GM18909 (cell line): ENCODE data around the gene SGSM1.

ENCODE experiments used
- ATAC-seq: cut with Tn5 transposase; IDR thresholded peaks from one replicate; pipeline ENCODE4 v1.9.1; 2021; ENCODE audit warnings: mild to moderate bottlenecking; ENCODE audit not compliant: unreplicated experiment, poor library complexity

Gene SGSM1, protein sequence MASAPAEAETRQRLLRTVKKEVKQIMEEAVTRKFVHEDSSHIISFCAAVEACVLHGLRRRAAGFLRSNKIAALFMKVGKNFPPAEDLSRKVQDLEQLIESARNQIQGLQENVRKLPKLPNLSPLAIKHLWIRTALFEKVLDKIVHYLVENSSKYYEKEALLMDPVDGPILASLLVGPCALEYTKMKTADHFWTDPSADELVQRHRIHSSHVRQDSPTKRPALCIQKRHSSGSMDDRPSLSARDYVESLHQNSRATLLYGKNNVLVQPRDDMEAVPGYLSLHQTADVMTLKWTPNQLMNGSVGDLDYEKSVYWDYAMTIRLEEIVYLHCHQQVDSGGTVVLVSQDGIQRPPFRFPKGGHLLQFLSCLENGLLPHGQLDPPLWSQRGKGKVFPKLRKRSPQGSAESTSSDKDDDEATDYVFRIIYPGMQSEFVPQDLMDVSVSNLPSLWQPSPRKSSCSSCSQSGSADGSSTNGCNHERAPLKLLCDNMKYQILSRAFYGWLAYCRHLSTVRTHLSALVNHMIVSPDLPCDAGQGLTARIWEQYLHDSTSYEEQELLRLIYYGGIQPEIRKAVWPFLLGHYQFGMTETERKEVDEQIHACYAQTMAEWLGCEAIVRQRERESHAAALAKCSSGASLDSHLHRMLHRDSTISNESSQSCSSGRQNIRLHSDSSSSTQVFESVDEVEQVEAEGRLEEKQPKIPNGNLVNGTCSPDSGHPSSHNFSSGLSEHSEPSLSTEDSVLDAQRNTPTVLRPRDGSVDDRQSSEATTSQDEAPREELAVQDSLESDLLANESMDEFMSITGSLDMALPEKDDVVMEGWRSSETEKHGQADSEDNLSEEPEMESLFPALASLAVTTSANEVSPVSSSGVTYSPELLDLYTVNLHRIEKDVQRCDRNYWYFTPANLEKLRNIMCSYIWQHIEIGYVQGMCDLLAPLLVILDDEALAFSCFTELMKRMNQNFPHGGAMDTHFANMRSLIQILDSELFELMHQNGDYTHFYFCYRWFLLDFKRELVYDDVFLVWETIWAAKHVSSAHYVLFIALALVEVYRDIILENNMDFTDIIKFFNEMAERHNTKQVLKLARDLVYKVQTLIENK

GRCh38 chr22:24805790-24806662 is at the start of gene SGSM1:
Gene SGSM1 (plus strand): TSS chr22:24806211. CDS start chr22:24806326, 115 bp downstream.
- ATAC-seq, result no peak

GRCh38 chr22:24758164-24758799 is 47.7 kb upstream of the SGSM1 start:
- ATAC-seq, result no peak

GRCh38 chr22:24759765-24760164 is 46.2 kb upstream of the SGSM1 start:
- ATAC-seq, result no peak

DNA sequence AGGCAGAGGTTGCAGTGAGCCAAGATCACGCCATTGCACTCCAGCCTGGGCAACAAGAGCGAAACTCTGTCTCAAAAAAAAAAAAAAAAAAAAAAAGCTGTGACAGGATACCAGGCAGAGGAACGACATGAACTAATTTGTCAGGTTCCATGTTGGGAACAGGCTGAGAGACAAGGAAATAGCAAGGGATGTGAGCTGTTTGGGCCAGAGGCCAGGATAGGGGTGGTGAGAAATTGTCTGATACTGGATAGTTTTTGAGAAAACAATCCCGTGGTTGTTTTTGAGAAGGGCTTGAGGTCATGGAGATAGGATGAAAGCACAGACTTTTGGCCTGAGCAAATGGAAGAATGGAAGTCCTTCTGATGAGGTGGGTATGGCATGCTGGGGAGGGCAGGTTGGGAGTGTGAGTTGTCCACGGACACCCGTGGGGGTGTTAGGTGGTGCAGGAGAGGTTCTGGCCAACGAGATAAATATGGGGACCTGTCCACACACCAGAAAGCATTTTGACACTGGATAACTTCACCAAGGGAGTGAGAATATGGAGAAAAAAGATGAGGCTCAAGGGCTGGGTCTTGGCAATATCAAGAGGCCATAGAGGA is 45.2 kb upstream of the SGSM1 start:
- ATAC-seq, result no peak

DNA sequence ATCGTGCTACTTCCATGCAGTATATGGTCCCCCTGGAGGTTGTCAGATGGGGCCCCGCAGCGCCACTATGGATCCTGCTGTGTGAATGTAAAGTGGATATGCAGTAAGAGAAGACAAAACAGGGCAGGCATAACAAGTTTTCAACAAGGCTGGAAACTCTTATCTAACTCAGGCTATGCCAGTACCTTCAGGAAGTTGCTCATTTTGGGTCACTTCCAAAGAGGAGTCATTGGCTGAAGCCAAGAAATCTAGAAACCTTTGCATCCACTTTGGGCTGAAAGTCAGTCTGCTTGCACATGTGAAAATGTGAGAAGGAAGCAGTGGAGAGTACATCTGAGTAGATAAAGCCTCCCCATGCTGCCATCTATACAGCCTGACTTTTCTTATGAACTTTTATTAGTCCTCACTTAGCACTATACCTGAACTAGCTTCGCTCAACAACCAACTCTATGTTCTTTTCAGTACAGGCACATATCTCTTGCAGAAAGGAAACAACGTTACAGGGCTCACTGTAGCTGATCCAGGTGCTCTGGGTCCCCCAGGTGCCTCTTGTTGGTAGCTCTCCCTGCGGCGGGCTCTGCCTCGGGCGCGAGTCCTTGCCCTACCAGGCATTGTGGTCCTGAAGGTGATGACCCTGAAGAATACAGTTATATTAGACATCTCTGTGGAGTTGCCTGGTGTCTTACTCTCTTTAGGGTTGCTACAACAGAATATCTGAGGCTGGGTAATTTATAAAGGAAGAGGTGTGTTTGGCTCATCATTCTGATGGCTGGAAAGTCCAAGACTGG is 43.9 kb upstream of the SGSM1 start:
- no peak for ATAC-seq

GRCh38 chr22:24763872-24764485 is 42.0 kb upstream of the SGSM1 start:
- no peak for ATAC-seq

DNA sequence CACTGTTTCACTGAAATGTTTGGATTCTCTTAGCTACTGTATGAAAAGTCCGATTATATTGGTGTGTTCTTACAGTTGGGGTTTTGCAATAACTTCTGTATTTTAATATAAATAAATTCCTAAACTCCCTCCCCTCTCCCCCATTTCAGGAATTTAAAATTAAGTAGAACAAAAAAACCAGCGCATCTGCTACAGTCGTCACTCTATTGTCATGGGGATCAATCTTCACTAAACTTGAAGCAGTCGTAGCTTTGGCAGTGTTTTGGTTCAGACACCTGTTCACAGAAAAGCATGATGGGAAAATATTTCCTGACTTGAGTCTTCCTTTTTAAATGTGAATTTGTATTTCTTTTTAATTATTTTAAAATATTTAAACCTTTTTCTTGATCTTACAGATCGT is 40.8 kb upstream of the SGSM1 start:
- ATAC-seq, result no peak

DNA sequence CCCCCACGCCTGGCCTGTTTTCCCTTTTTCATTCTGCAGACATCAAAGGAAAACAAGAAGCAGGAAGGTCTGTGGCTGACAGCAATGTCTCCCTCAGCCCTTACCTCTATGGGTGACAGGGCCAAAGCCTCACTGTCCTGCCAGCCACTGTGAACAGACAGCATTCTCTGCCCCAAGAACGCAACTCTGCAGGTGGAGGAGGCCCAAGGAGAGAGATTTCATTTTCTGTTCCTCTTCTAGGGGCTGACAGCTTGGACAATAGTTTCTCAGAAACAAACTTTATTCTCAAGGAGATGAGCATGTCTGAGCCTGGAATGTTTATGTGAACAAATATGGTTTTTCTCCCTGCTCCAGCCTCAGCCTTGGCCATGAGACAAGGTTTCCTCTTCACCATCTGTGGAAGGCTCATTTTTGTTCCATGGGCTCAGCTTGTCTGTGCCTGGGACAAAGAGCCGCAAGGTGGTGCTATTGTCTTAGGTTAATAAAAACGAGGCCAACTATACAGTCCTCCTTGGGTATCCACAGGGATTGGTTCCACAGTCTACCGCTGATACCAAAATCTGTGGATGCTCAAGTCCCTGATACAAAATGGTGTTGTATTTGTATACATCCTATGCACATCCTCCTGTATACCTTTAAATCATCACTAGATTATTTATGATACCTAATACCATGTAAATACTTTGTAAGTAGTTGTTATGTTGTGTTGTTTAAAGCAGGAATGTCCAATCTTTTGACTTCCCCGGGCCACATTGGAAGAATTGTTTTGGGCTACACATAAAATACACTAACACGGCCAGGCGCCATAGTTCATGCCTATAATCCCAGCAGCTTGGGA is 37.3 kb upstream of the SGSM1 start:
- no peak for ATAC-seq

- ATAC-seq, result no peak
Observed at GRCh38 chr22:24772493-24773220, 33.4 kb upstream of the SGSM1 start.

DNA sequence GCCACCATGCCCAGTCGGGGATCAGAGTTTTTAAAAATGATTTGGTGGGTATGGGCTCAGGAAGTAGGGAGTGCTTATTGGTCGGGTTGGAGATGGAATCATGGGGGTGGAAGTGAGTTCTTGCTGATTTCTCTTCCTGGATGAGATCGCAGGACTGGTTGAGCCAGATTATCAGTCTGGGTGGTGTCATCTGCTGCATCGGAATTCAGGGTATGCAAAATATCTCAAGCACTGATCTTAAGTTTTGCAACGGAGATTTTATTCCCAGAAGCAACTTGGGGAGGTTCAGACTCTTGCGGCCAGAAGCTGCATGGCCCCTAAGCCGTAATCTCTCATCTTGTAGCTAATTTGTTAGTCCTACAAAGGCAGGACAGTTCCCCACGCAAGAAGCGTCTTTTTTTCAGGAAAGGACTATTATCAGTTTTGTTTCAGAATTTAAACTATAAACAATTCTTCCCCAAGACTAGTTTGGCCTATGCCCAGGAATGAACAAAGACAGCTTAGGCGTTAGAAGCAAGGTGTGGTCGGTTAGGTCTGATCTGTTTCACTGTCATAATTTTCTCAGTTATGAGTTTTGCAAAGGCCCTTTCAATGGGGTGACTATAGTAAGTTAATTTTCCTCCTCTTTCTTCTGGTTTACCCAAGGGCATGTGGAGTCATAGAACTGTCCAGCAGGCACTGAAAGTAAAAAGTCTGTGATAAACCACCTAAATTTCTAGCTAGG is 30.1 kb upstream of the SGSM1 start:
- no peak for ATAC-seq

DNA sequence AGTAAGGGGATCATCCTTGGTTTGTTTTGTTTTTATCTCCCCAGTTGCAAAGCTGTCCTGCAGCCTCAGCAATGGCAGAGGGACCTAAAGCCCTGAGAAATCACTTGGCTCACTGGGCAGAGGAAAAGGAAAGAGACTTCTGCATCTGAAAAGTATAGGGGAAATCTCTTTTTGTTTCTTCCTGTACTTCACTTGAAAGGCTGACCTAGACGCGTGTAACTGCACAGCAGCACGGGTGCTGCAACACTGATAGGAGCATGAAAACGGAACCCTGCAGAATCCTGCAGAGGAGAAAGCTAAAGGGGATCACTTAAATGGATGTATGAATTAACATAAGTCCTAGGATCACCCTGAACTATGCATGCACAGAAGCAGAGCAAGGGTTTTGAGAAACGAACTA is 29.5 kb upstream of the SGSM1 start:
- ATAC-seq, result no peak

DNA sequence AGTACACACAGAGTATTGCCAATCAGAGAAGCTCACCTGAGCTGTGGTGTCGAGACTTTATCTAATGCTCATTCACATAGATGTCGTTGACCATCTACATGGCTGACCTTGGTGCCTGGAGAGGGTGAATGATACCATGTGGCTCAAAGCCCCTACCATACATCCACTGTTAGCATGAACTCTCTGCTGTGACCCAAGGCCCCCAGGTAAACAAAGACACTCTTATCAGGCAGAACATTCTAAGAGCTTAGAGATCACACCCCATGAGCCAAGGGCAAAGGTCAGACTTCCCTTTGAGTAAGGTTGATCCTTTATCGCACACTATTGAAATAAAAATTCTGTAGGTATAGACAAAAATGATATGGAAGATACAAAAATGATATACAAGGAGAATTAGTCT is 16.5 kb upstream of the SGSM1 start:
- ATAC-seq, result no peak

DNA sequence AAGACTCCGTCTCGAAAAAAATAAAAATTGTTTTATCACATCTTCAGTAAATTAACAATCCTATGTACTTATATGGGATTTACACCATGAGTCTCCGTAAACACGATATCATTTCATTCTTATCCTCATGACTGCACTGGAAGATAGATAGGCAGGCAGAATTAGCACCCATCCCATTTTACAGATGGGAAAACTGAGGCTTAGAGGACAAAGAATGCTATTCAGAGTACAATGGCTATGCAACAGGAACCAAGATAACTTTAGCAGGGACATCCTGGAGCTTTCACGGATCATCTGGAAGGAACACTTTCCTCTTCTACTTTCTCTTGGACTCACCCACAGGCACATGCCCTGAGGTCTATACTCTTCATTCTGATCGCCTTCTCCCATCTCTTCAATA is 14.6 kb upstream of the SGSM1 start:
- no peak for ATAC-seq

GRCh38 chr22:24796056-24796455 is 10.0 kb upstream of the SGSM1 start:
- no peak for ATAC-seq

- no peak for ATAC-seq
Observed at GRCh38 chr22:24796860-24797259, 9.2 kb upstream of the SGSM1 start.

DNA sequence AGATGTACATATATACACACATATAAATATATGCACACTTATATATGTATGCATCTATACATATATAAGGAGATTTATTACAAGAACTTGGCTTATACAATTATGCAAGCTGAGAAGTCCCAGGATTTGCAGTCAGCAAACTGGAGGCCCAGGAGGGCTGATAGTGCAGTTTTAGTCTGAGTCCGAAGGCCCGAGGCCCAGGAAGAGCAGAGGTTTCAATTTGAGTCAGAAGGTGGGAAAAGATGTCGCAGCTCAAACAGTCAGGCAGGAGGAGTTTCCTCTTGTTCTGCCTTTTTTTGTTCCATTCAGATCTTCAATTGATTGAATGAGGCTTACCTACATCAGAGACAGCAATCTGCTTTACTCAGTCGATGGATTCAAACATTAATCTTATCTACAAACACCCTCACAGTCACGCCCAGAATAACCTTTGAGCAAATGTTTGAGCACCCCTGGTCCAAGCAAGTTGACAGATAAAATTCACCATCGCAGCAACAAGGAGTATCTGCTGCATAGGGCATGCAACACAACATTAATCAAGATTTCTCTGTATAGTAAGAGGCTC is 4.0 kb upstream of the SGSM1 start:
- no peak for ATAC-seq
